HG02642 (cell line): ENCODE measurements around the gene SCMH1.
"Not testable (repeated sequence)": the region's sequence is repeated elsewhere in the genome, so short reads cannot be mapped to it uniquely, and the experiment has no call there.

ENCODE experiments used
- ATAC-seq: cut with Tn5 transposase; IDR thresholded peaks from one replicate; pipeline ENCODE4 v1.9.1; 2021; ENCODE audit warnings: mild to moderate bottlenecking; ENCODE audit not compliant: unreplicated experiment, poor library complexity

The SCMH1 gene

GRCh38 chr1:41160498-41161110 is 81.5 kb downstream of the SCMH1 start:
- no peak for ATAC-seq

GRCh38 chr1:41158966-41159365 is 83.1 kb downstream of the SCMH1 start:
- ATAC-seq, result no peak

GRCh38 chr1:41158147-41158875 is 83.8 kb downstream of the SCMH1 start:
- no peak for ATAC-seq

- ATAC-seq, result no peak
Measured at GRCh38 chr1:41155105-41155504, 87.0 kb downstream of the SCMH1 start.

GRCh38 chr1:41153750-41154274 is 88.3 kb downstream of the SCMH1 start:
- no peak for ATAC-seq

- ATAC-seq, result no peak
Measured at GRCh38 chr1:41152622-41153044, 89.5 kb downstream of the SCMH1 start.

- no peak for ATAC-seq
Measured at GRCh38 chr1:41151846-41152245, 90.3 kb downstream of the SCMH1 start.

- no peak for ATAC-seq
Measured at GRCh38 chr1:41149570-41149969, 92.5 kb downstream of the SCMH1 start.

- no peak for ATAC-seq
Measured at GRCh38 chr1:41144285-41144684, 97.8 kb downstream of the SCMH1 start.

GRCh38 chr1:41138549-41138948 is 103.6 kb downstream of the SCMH1 start:
- no peak for ATAC-seq

GRCh38 chr1:41135196-41135947 is 106.7 kb downstream of the SCMH1 start:
- no peak for ATAC-seq

GRCh38 chr1:41134325-41134724 is 107.8 kb downstream of the SCMH1 start:
- ATAC-seq, result not testable (repeated sequence)

- no peak for ATAC-seq
Measured at GRCh38 chr1:41122851-41123518, 119.1 kb downstream of the SCMH1 start.

GRCh38 chr1:41122148-41122547 is 120.0 kb downstream of the SCMH1 start:
- ATAC-seq, result no peak

GRCh38 chr1:41118645-41119044 is 123.5 kb downstream of the SCMH1 start:
- ATAC-seq, result no peak

GRCh38 chr1:41117241-41117640 is 124.9 kb downstream of the SCMH1 start:
- ATAC-seq, result not testable (repeated sequence)

- no peak for ATAC-seq
Measured at GRCh38 chr1:41110736-41111135, 131.4 kb downstream of the SCMH1 start.

- ATAC-seq, result no peak
Measured at GRCh38 chr1:41110286-41110685, 131.8 kb downstream of the SCMH1 start.

GRCh38 chr1:41109310-41110197 is 132.6 kb downstream of the SCMH1 start:
- no peak for ATAC-seq
